ENCODE results near the gene KIRREL3. TPM values are rescaled to one million over a fixed set of nuclear protein-coding genes. Genes with fewer than 3 reads are reported as not detected.
"Not testable (repeated sequence)": the region's sequence is repeated elsewhere in the genome, so short reads cannot be mapped to it uniquely, and the experiment has no call there.

KIRREL3 gene
- total and polyA plus RNA-seq, 9 donors = 0.25 to 5.3 (median 0.48) TPM

DNA sequence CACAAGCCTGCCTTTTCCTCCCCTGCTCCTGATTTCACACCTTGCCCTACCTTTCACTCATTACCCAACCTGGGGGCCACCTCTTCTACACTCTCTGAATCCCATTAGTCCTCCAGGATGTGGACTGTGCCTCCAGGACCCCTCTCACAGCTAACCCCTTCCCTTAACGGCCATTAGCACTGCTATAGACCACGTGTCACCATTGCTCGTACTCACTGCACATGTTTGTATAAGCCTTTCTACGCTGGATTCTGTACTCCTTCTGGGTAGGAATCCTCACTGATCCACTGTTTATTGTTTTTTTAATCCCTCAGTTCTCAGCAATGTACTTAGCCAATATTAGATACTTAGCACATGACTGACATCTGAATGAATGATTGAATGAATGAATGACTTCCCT is 40.9 kb downstream of the KIRREL3 start:
- no peaks in the 10 kb centered on the region for H3K36me3 ChIP-seq
- TF ChIP-seq, protein P1, sequence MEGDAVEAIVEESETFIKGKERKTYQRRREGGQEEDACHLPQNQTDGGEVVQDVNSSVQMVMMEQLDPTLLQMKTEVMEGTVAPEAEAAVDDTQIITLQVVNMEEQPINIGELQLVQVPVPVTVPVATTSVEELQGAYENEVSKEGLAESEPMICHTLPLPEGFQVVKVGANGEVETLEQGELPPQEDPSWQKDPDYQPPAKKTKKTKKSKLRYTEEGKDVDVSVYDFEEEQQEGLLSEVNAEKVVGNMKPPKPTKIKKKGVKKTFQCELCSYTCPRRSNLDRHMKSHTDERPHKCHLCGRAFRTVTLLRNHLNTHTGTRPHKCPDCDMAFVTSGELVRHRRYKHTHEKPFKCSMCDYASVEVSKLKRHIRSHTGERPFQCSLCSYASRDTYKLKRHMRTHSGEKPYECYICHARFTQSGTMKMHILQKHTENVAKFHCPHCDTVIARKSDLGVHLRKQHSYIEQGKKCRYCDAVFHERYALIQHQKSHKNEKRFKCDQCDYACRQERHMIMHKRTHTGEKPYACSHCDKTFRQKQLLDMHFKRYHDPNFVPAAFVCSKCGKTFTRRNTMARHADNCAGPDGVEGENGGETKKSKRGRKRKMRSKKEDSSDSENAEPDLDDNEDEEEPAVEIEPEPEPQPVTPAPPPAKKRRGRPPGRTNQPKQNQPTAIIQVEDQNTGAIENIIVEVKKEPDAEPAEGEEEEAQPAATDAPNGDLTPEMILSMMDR (IDR thresholded peaks at IDR 0.05) = no peak
- TF ChIP-seq EP300 (IDR thresholded peaks at IDR 0.05) = no peak
- TF ChIP-seq POLR2A (IDR thresholded peaks at IDR 0.05) = no peak
- H3K4me3 ChIP-seq = no peak overlapping the region
- 85 to 90% (median 87%) methylated on average over 4 of the region's 4 CpGs for WGBS, 3 donors
- no peaks in the 10 kb centered on the region for H3K9me3 ChIP-seq
- H3K27me3 ChIP-seq = no peaks in the 10 kb centered on the region
- no peak overlapping the region for H3K27ac ChIP-seq
- no peak for DNase-seq
- intact Hi-C loops (cut with DNase I) = no loop called here
- H3K4me1 ChIP-seq (ENCODE audit: insufficient read depth) = no peaks in the 10 kb centered on the region

DNA sequence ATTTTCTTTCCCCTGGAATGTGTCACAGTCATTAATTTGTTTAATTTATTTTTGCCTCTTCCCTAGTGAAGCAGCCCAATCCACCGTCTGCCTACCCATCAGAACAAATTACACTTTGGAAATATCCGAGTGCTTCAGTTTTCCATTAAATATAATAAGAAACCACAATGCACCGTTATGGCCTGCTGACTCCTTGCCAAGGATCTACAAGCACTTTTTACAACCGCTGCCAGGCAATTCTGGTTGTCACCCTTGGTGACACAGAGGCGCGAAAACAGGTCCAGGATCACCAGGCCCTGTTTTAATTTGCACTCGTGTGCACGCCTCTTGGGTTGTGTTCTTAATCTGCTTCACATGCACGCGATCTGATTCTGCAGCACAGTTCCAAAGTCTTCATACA is 43.9 kb downstream of the KIRREL3 start:
- no peaks in the 10 kb centered on the region for H3K4me1 ChIP-seq (ENCODE audit: insufficient read depth)
- no peak overlapping the region for H3K27ac ChIP-seq
- TF ChIP-seq, protein P1 (IDR thresholded peaks at IDR 0.05) = no peak
- TF ChIP-seq EP300 (IDR thresholded peaks at IDR 0.05) (no peak), POLR2A (IDR thresholded peaks at IDR 0.05) (no peak)
- 77 to 83% (median 82%) methylated on average over 10 of the region's 10 CpGs for WGBS, 3 donors
- no peaks in the 10 kb centered on the region for H3K27me3 ChIP-seq
- DNase-seq = no peak
- no peak overlapping the region for H3K4me3 ChIP-seq
- no peaks in the 10 kb centered on the region for H3K36me3 ChIP-seq
- H3K9me3 ChIP-seq = no peaks in the 10 kb centered on the region
- intact Hi-C loops (cut with DNase I) = no loop called here

GRCh38 chr11:126952533-126952932 is 48.0 kb downstream of the KIRREL3 start:
- intact Hi-C loops (cut with DNase I); DNase-seq; H3K4me1 ChIP-seq (ENCODE audit: insufficient read depth); H3K9me3 ChIP-seq; H3K36me3 ChIP-seq; H3K27ac ChIP-seq; H3K4me3 ChIP-seq; H3K27me3 ChIP-seq: not testable (repeated sequence)
- 87 to 93% (median 87%) methylated on average over 2 of the region's 2 CpGs for WGBS, 3 donors

GRCh38 chr11:126951465-126951864 is 49.1 kb downstream of the KIRREL3 start:
- 75 to 83% (median 82%) methylated on average over 3 of the region's 3 CpGs for WGBS, 3 donors
- Histone ChIP-seq H3K4me3 (no peak overlapping the region), H3K27me3 (no peaks in the 10 kb centered on the region), H3K4me1 (ENCODE audit: insufficient read depth) (no peaks in the 10 kb centered on the region), H3K9me3 (no peaks in the 10 kb centered on the region), H3K36me3 (no peaks in the 10 kb centered on the region), H3K27ac (no peak overlapping the region)
- no peak for DNase-seq
- intact Hi-C loops (cut with DNase I) = no loop called here
- TF ChIP-seq POLR2A (IDR thresholded peaks at IDR 0.05) (no peak), EP300 (IDR thresholded peaks at IDR 0.05) (no peak)
- TF ChIP-seq, protein P1 (IDR thresholded peaks at IDR 0.05) = no peak

DNA sequence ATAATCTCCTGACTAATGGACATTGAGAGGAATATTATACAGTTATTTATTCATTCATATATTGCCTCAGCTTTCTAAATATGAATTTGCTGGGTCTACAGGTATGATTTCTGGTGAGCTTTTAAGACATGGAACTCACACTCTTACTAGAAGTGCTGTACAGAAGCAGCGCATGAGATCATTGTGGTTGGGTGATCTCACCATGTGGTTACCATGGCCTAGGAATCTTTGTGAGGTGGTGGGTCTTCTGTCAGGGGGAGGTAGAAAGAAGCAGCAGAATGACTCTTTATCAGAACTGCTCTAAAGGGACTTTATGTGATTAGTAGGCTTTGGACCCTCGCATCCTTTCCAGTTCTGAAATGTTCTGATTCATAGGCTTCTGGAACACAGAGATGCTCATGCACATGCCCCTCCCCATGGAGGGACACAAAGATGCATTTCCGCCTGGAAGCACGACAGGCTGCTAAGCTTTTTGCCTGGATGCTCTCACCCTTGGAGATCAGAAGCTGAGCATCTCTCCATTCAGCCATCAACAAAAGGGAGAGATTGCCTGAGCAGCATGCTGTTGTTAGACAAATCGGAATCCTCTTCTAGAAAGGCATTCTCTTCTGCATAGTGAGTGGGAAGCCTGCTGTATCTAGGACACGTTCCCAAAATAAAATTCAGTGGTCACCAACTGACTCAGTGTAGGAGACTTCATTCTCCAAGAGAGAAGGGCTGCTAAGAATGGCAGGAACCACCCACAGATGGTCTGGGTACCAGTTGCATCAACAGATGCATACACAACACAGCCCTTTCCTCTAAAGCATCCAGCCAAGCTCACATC is 51.3 kb downstream of the KIRREL3 start:
- no peak for DNase-seq
- no peak overlapping the region for H3K27ac ChIP-seq
- no peaks in the 10 kb centered on the region for H3K27me3 ChIP-seq
- intact Hi-C loops (cut with DNase I) = no loop called here
- H3K4me1 ChIP-seq (ENCODE audit: insufficient read depth) = no peaks in the 10 kb centered on the region
- no peaks in the 10 kb centered on the region for H3K36me3 ChIP-seq
- H3K9me3 ChIP-seq = no peaks in the 10 kb centered on the region
- TF ChIP-seq, protein P1 (IDR thresholded peaks at IDR 0.05) = no peak
- TF ChIP-seq EP300 (IDR thresholded peaks at IDR 0.05) (no peak), POLR2A (IDR thresholded peaks at IDR 0.05) (no peak)
- no peak overlapping the region for H3K4me3 ChIP-seq
- 78 to 81% (median 80%) methylated on average over 6 of the region's 6 CpGs for WGBS, 3 donors

Data from ovary (tissue), 9 donors.